Activated naive CD8-positive, alpha-beta T cell treated with anti-CD3 and anti-CD28 coated beads, Interleukin-2, amount 10 ng/mL, durations not matched to agents 7 days and 5 days (primary cell): ENCODE results near the gene MGME1. TPM values are rescaled to one million over a fixed set of nuclear protein-coding genes. Genes with fewer than 3 reads are reported as not detected.
"Not testable (repeated sequence)": the region's sequence is repeated elsewhere in the genome, so short reads cannot be mapped to it uniquely, and the experiment has no call there.

Experiments used
- ATAC-seq: fragments of 150-1000 bp; cut with Tn5 transposase; one replicate; pipeline ENCODE4 v1.10.0; 2021; ENCODE audit warnings: low read depth, moderate library complexity
- POLR2A ChIA-PET: fragments of 350-600 bp; sonication (Branson Sonifier 250); formaldehyde crosslinking; loops from one replicate; lab custom pipeline; 2021; ENCODE audit warnings: antibody characterized with exemption; lab: Charles Lee
- DNase-seq: peaks from one replicate; pipeline ENCODE4 v3.0.0; 2021
- H3K27ac Mint-ChIP-seq: one replicate; pipeline ENCODE4 v1.8.0; 2022; ENCODE audit warnings: mild to moderate bottlenecking, mixed read lengths
- H3K27me3 Mint-ChIP-seq: one replicate; pipeline ENCODE4 v1.8.0; 2022; ENCODE audit warnings: mild to moderate bottlenecking, moderate library complexity, mixed read lengths
- H3K36me3 Mint-ChIP-seq: one replicate; pipeline ENCODE4 v1.8.0; 2021; ENCODE audit warnings: mild to moderate bottlenecking, mixed read lengths
- H3K4me1 Mint-ChIP-seq: one replicate; pipeline ENCODE4 v1.8.0; 2021; ENCODE audit warnings: mixed read lengths
- H3K4me3 Mint-ChIP-seq: one replicate; pipeline ENCODE4 v1.8.0; 2022; ENCODE audit warnings: mild to moderate bottlenecking, moderate library complexity, mixed read lengths
- H3K9me3 Mint-ChIP-seq: one replicate; pipeline ENCODE4 v1.8.0; 2021; ENCODE audit warnings: mixed read lengths
- total RNA-seq, 2 experiments: library from RNA; stranded (reverse); gene quantifications; one replicate each; pipeline ENCODE4 v1.2.3, GENCODE V29; 2021

Gene MGME1
- total RNA-seq, 2 experiments from 2014 or later: 32.2 to 37.5 TPM

- Mint-ChIP-seq H3K36me3 (no peaks in the 10 kb centered on the region), H3K4me3 (no peak overlapping the region), H3K27ac (no peak overlapping the region), H3K9me3 (no peaks in the 10 kb centered on the region), H3K4me1 (peaks cover 1% of the 10 kb centered on the region), H3K27me3 (no peaks in the 10 kb centered on the region)
- ATAC-seq (no peak), DNase-seq (no peak)
- POLR2A ChIA-PET: no interaction called here
These were observed 42.7 kb downstream of the MGME1 start for GRCh38 chr20:18011482-18011881.

- no peaks in the 10 kb centered on the region for H3K9me3 Mint-ChIP-seq
- H3K27ac Mint-ChIP-seq: no peak overlapping the region
- ATAC-seq (no peak), DNase-seq (no peak)
- peaks cover 2% of the 10 kb centered on the region for H3K27me3 Mint-ChIP-seq
- peaks cover 1% of the 10 kb centered on the region for H3K4me1 Mint-ChIP-seq
- H3K4me3 Mint-ChIP-seq: no peak overlapping the region
- POLR2A ChIA-PET: no interaction called here
- no peaks in the 10 kb centered on the region for H3K36me3 Mint-ChIP-seq
These were observed 43.3 kb downstream of the MGME1 start for GRCh38 chr20:18011951-18012645.

- H3K4me3 Mint-ChIP-seq: no peak overlapping the region
- no peak for ATAC-seq
- H3K4me1 Mint-ChIP-seq: peaks cover 1% of the 10 kb centered on the region
- DNase-seq: no peak
- peaks cover 2% of the 10 kb centered on the region for H3K27me3 Mint-ChIP-seq
- no peaks in the 10 kb centered on the region for H3K36me3 Mint-ChIP-seq
- POLR2A ChIA-PET: no interaction called here
- no peak overlapping the region for H3K27ac Mint-ChIP-seq
- H3K9me3 Mint-ChIP-seq: no peaks in the 10 kb centered on the region
These were observed 44.1 kb downstream of the MGME1 start for GRCh38 chr20:18012901-18013300.

- Mint-ChIP-seq H3K4me1 (peaks cover 1% of the 10 kb centered on the region), H3K36me3 (no peaks in the 10 kb centered on the region), H3K27ac (no peak overlapping the region), H3K4me3 (no peak overlapping the region), H3K9me3 (no peaks in the 10 kb centered on the region), H3K27me3 (peaks cover 4% of the 10 kb centered on the region)
- POLR2A ChIA-PET: no interaction called here
- no peak for ATAC-seq
- DNase-seq: no peak
These were observed 45.6 kb downstream of the MGME1 start for GRCh38 chr20:18014411-18014810.

GRCh38 chr20:18016772-18017171 is 48.0 kb downstream of the MGME1 start:
- no peak overlapping the region for H3K27ac Mint-ChIP-seq
- POLR2A ChIA-PET: no interaction called here
- no peak for DNase-seq
- H3K4me3 Mint-ChIP-seq: no peak overlapping the region
- peaks cover 4% of the 10 kb centered on the region for H3K27me3 Mint-ChIP-seq
- no peaks in the 10 kb centered on the region for H3K9me3 Mint-ChIP-seq
- H3K36me3 Mint-ChIP-seq: no peaks in the 10 kb centered on the region
- H3K4me1 Mint-ChIP-seq: peaks cover 1% of the 10 kb centered on the region
- ATAC-seq: no peak

- Mint-ChIP-seq H3K9me3 (no peaks in the 10 kb centered on the region), H3K4me1 (no peaks in the 10 kb centered on the region), H3K27ac (no peak overlapping the region), H3K36me3 (no peaks in the 10 kb centered on the region), H3K27me3 (peaks cover 4% of the 10 kb centered on the region), H3K4me3 (no peak overlapping the region)
- ATAC-seq (no peak), DNase-seq (no peak)
- POLR2A ChIA-PET: no interaction called here
These were observed 49.3 kb downstream of the MGME1 start for GRCh38 chr20:18018100-18018499.

- POLR2A ChIA-PET: no interaction called here
- no peaks in the 10 kb centered on the region for H3K36me3 Mint-ChIP-seq
- H3K9me3 Mint-ChIP-seq: no peaks in the 10 kb centered on the region
- H3K4me3 Mint-ChIP-seq: no peak overlapping the region
- H3K27me3 Mint-ChIP-seq: peaks cover 4% of the 10 kb centered on the region
- no peak overlapping the region for H3K27ac Mint-ChIP-seq
- H3K4me1 Mint-ChIP-seq: no peaks in the 10 kb centered on the region
- DNase-seq: no peak
- ATAC-seq: peak; percentile 54
These were observed 50.2 kb downstream of the MGME1 start for GRCh38 chr20:18019068-18019467.

GRCh38 chr20:18020931-18021330 is 52.1 kb downstream of the MGME1 start:
- Mint-ChIP-seq H3K4me1 (no peaks in the 10 kb centered on the region), H3K27me3 (peaks cover 4% of the 10 kb centered on the region), H3K27ac (no peak overlapping the region), H3K4me3 (no peak overlapping the region), H3K9me3 (no peaks in the 10 kb centered on the region), H3K36me3 (no peaks in the 10 kb centered on the region)
- POLR2A ChIA-PET: no interaction called here
- DNase-seq: no peak
- ATAC-seq: no peak

GRCh38 chr20:18024606-18025127 is 55.8 kb downstream of the MGME1 start:
- no peak for DNase-seq
- H3K27ac Mint-ChIP-seq: no peak overlapping the region
- H3K36me3 Mint-ChIP-seq: no peaks in the 10 kb centered on the region
- no peak for ATAC-seq
- H3K9me3 Mint-ChIP-seq: no peaks in the 10 kb centered on the region
- no peak overlapping the region for H3K4me3 Mint-ChIP-seq
- H3K4me1 Mint-ChIP-seq: no peaks in the 10 kb centered on the region
- POLR2A ChIA-PET: no interaction called here
- no peaks in the 10 kb centered on the region for H3K27me3 Mint-ChIP-seq

GRCh38 chr20:18027011-18027410 is 58.2 kb downstream of the MGME1 start:
- H3K4me1 Mint-ChIP-seq, H3K27me3 Mint-ChIP-seq, DNase-seq, H3K36me3 Mint-ChIP-seq, H3K4me3 Mint-ChIP-seq, POLR2A ChIA-PET, H3K9me3 Mint-ChIP-seq, H3K27ac Mint-ChIP-seq, ATAC-seq: not testable (repeated sequence)

- ATAC-seq (no peak), DNase-seq (no peak)
- Mint-ChIP-seq H3K27me3 (no peaks in the 10 kb centered on the region), H3K36me3 (no peaks in the 10 kb centered on the region), H3K27ac (no peak overlapping the region), H3K9me3 (no peaks in the 10 kb centered on the region), H3K4me1 (no peaks in the 10 kb centered on the region), H3K4me3 (no peak overlapping the region)
- POLR2A ChIA-PET: no interaction called here
These were observed 61.2 kb downstream of the MGME1 start for GRCh38 chr20:18030020-18030419.

GRCh38 chr20:18031050-18031449 is 62.2 kb downstream of the MGME1 start:
- H3K9me3 Mint-ChIP-seq: no peaks in the 10 kb centered on the region
- H3K4me1 Mint-ChIP-seq: no peaks in the 10 kb centered on the region
- H3K27ac Mint-ChIP-seq: no peak overlapping the region
- no peak for DNase-seq
- no peak overlapping the region for H3K4me3 Mint-ChIP-seq
- POLR2A ChIA-PET: no interaction called here
- H3K36me3 Mint-ChIP-seq: no peaks in the 10 kb centered on the region
- ATAC-seq: no peak
- no peaks in the 10 kb centered on the region for H3K27me3 Mint-ChIP-seq

- no peaks in the 10 kb centered on the region for H3K27me3 Mint-ChIP-seq
These were observed 63.2 kb downstream of the MGME1 start for GRCh38 chr20:18031888-18032509.

More at GRCh38 chr20:18031888-18032509, 63.2 kb downstream of the MGME1 start:
- Mint-ChIP-seq H3K4me3 (no peak overlapping the region), H3K27ac (no peak overlapping the region), H3K4me1 (no peaks in the 10 kb centered on the region), H3K9me3 (no peaks in the 10 kb centered on the region), H3K36me3 (no peaks in the 10 kb centered on the region)
- ATAC-seq: no peak
- POLR2A ChIA-PET: no interaction called here
- DNase-seq: no peak
